Panc1 (cell line): ENCODE measurements around the gene C20orf202. TPM values are rescaled to one million over a fixed set of nuclear protein-coding genes. Genes with fewer than 3 reads are reported as not detected.

Experiments used
- ATAC-seq: fragments of 200-7000 bp; cut with Tn5 transposase; 2 replicates; pipeline ENCODE4 v1.9.1; 2020; ENCODE audit warnings: mild to moderate bottlenecking, moderate library complexity
- BruUV-seq: library from RNA; stranded (reverse); fragments of 400-500 nt; replicated peaks from 2 replicates; lab custom pipeline; 2021; lab: Mats Ljungman, UMichigan
- CTCF ChIA-PET: fragments of 300-600 bp; sonication (Branson Sonifier 250); formaldehyde crosslinking; loops from one replicate; lab custom pipeline; 2022; ENCODE audit warnings: antibody characterized with exemption; lab: Charles Lee
- POLR2A ChIA-PET: fragments of 300-600 bp; sonication (Branson Sonifier 250); formaldehyde crosslinking; loops from one replicate; lab custom pipeline; 2022; ENCODE audit warnings: antibody characterized with exemption; lab: Charles Lee
- DNase-seq: peaks from one replicate; pipeline ENCODE4 v3.0.0-alpha.2; 2010; ENCODE audit warnings: low read depth, low spot score
- H3K27ac ChIP-seq: 2 replicates; pipeline ENCODE4 v1.5.1; 2011; ENCODE audit warnings: mild to moderate bottlenecking, low read length, inconsistent platforms
- H3K27me3 ChIP-seq: fragments of 200-500 bp; sonication (Bioruptor generic); 2 replicates; pipeline ENCODE4 v1.6.0; 2014; ENCODE audit warnings: low read length, inconsistent platforms; ENCODE audit not compliant: control insufficient read depth, insufficient read depth
- H3K36me3 ChIP-seq: fragments of 200-500 bp; sonication (Bioruptor generic); 2 replicates; pipeline ENCODE4 v1.5.1; 2014; ENCODE audit warnings: inconsistent platforms, mild to moderate bottlenecking, low read length, moderate library complexity; ENCODE audit not compliant: control insufficient read depth, insufficient read depth
- H3K4me1 ChIP-seq: 2 replicates; pipeline ENCODE4 v1.5.1; 2011; ENCODE audit warnings: inconsistent platforms, mild to moderate bottlenecking, low read length, moderate library complexity; ENCODE audit not compliant: control insufficient read depth, insufficient read depth
- H3K4me3 ChIP-seq, 2 experiments: 2 replicates each; pipeline ENCODE4 v1.5.1; 2011 to 2012; ENCODE audit warnings: low read depth in 2 of 2, low read length in 2 of 2, mild to moderate bottlenecking in 2 of 2, inconsistent platforms in 1 of 2, moderate library complexity in 1 of 2
- H3K9me3 ChIP-seq: fragments of 200-500 bp; sonication (Bioruptor generic); 2 replicates; pipeline ENCODE4 v1.5.1; 2014; ENCODE audit warnings: low read depth, mild to moderate bottlenecking, inconsistent platforms, low read length, moderate library complexity; ENCODE audit not compliant: control insufficient read depth, insufficient read depth
- CTCF ChIP-seq: fragments of 450-650 bp; IDR thresholded peaks from 2 replicates; pipeline ENCODE4 v1.5.1; 2017; ENCODE audit warnings: mild to moderate bottlenecking
- POLR2AphosphoS5 ChIP-seq: IDR thresholded peaks from 2 replicates; pipeline ENCODE4 v1.6.1; 2012; ENCODE audit warnings: mild to moderate bottlenecking, low read depth, low read length, moderate library complexity
- REST ChIP-seq, 2 experiments: IDR thresholded peaks; 2 replicates each; pipeline ENCODE4 v1.6.1; 2011 to 2012; ENCODE audit warnings: low read depth in 2 of 2, control low read depth in 1 of 2, low read length in 1 of 2, mild to moderate bottlenecking in 1 of 2, moderate library complexity in 1 of 2; ENCODE audit not compliant: insufficient read depth in 1 of 2
- SIN3A ChIP-seq: IDR thresholded peaks from 2 replicates; pipeline ENCODE4 v1.6.1; 2012; ENCODE audit warnings: low read depth, mild to moderate bottlenecking, low read length, moderate library complexity, borderline replicate concordance; ENCODE audit not compliant: insufficient read depth
- TCF7L2 ChIP-seq: IDR thresholded peaks from 2 replicates; pipeline ENCODE4 v1.6.1; 2011; ENCODE audit warnings: mild to moderate bottlenecking, low read depth, low read length, inconsistent platforms
- in situ Hi-C: cut with HindIII; loops from 2 replicates; pipeline ENCODE4 v1.10.0; 2016; ENCODE audit warnings: low sequenced_read_pairs, low pct_unique_long_range_greater_than_20kb
- intact Hi-C: fragments of 100-400 bp; cut with micrococcal nuclease; formaldehyde crosslinking; loops from one replicate; pipeline ENCODE4 v1.10.0; 2022; ENCODE audit not compliant: unreplicated experiment
- total RNA-seq: library from RNA; stranded (reverse); gene quantifications from one replicate; pipeline ENCODE4 v1.2.1, GENCODE V29; 2021; ENCODE audit not compliant: unreplicated experiment

The C20orf202 gene
- total RNA-seq, 1 experiment from 2014 or later, result not detected

- BruUV-seq, result no TSS peak
- Histone ChIP-seq H3K27ac (peak within 1 kb of the TSS; percentile 66), H3K9me3 (no peaks in the 10 kb centered on the region), H3K4me3 (peak within 1 kb of the TSS; percentile 77 to 81), H3K36me3 (no peaks in the 10 kb centered on the region), H3K4me1 (peaks cover 8% of the 10 kb centered on the region; the same call in 1 of the 2 replicates), H3K27me3 (peaks cover 3% of the 10 kb centered on the region; the same call in 1 of the 2 replicates)
- CTCF ChIA-PET, result no interaction called here
- 0 out of 2 replicates have a peak, but pooled peaks have one; percentile 63 for TF ChIP-seq SIN3A
- no peak for TF ChIP-seq POLR2AphosphoS5
- peak; percentile 76 for ATAC-seq
- POLR2A ChIA-PET, result interaction anchor here (0.7 kb wide), 1 partner anchor 85 kb away, joined by 3 read pairs; no protein-coding TSS in a partner anchor
- no peak for DNase-seq
- in situ Hi-C loops, result no loop called here
- intact Hi-C loops, result no loop called here
Observed at GRCh38 chr20:1225783-1226654, 22.8 kb downstream of the C20orf202 start, which contains the start of gene RAD21L1. TSS of gene RAD21L1 (plus strand) at chr20:1226044. CDS start at chr20:1228454, 2,410 bp downstream.

- Histone ChIP-seq H3K4me3 (no peak overlapping the region), H3K9me3 (no peaks in the 10 kb centered on the region), H3K27ac (no peak overlapping the region), H3K36me3 (no peaks in the 10 kb centered on the region; the same call in 1 of the 2 replicates), H3K4me1 (peaks cover 9% of the 10 kb centered on the region; the same call in 1 of the 2 replicates), H3K27me3 (peaks cover 3% of the 10 kb centered on the region; the same call in 1 of the 2 replicates)
- in situ Hi-C loops, result no loop called here
- no TSS peak for BruUV-seq
- TF ChIP-seq TCF7L2 (no peak), SIN3A (no peak), CTCF (no peak), POLR2AphosphoS5 (no peak), REST (IDR thresholded peaks at IDR 0.05; ENCODE audit: insufficient read depth in 1 of 2, low read depth in 2 of 2, low read length in 1 of 2) (no peak)
- no peak for ATAC-seq
- intact Hi-C loops, result no loop called here
- CTCF ChIA-PET, result interaction anchor here (0.6 kb wide), 2 partner anchors 127 to 272 kb away, joined by 3 to 4 read pairs; no protein-coding TSS in a partner anchor
- DNase-seq, result no peak
- POLR2A ChIA-PET, result interaction anchor here (0.6 kb wide), 1 partner anchor 93 kb away, joined by 3 read pairs; no protein-coding TSS in a partner anchor
Observed at GRCh38 chr20:1229541-1229940, 26.3 kb downstream of the C20orf202 start.
